NCI-H1105 (cell line): Measurements from ENCODE around the gene INPP4B.
"Not testable (repeated sequence)": the region's sequence is repeated elsewhere in the genome, so short reads cannot be mapped to it uniquely, and the experiment has no call there.

Source experiments
- DNase-seq: peaks from one replicate; lab custom pipeline; 2025; lab: John Stamatoyannopoulos, UW

INPP4B gene

GRCh38 chr4:142824368-142824767 is 21.7 kb downstream of the INPP4B start:
- no peak for DNase-seq

- no peak for DNase-seq
These were observed 22.3 kb downstream of the INPP4B start for GRCh38 chr4:142823796-142824195.

GRCh38 chr4:142818476-142818875 is 27.6 kb downstream of the INPP4B start:
- DNase-seq: no peak

GRCh38 chr4:142818031-142818430 is 28.1 kb downstream of the INPP4B start:
- DNase-seq: no peak

- DNase-seq: no peak
These were observed 28.7 kb downstream of the INPP4B start for GRCh38 chr4:142817442-142817841.

GRCh38 chr4:142815834-142816233 is 30.3 kb downstream of the INPP4B start:
- DNase-seq: no peak

- no peak for DNase-seq
These were observed 32.7 kb downstream of the INPP4B start for GRCh38 chr4:142813388-142813787.

GRCh38 chr4:142812091-142812490 is 34.0 kb downstream of the INPP4B start:
- no peak for DNase-seq

GRCh38 chr4:142811034-142811433 is 35.1 kb downstream of the INPP4B start:
- DNase-seq: no peak

- no peak for DNase-seq
These were observed 36.5 kb downstream of the INPP4B start for GRCh38 chr4:142809559-142809958.

- not testable (repeated sequence) for DNase-seq
These were observed 42.2 kb downstream of the INPP4B start for GRCh38 chr4:142803879-142804278.

GRCh38 chr4:142801966-142802365 is 44.1 kb downstream of the INPP4B start:
- no peak for DNase-seq

GRCh38 chr4:142781114-142781513 is 65.0 kb downstream of the INPP4B start:
- no peak for DNase-seq

GRCh38 chr4:142778900-142779299 is 67.2 kb downstream of the INPP4B start:
- no peak for DNase-seq

- DNase-seq: no peak
These were observed 67.7 kb downstream of the INPP4B start for GRCh38 chr4:142778430-142778829.

- no peak for DNase-seq
These were observed 68.9 kb downstream of the INPP4B start for GRCh38 chr4:142777045-142777743.

- no peak for DNase-seq
These were observed 70.1 kb downstream of the INPP4B start for GRCh38 chr4:142776026-142776425.

GRCh38 chr4:142773505-142773904 is 72.6 kb downstream of the INPP4B start:
- DNase-seq: no peak

- no peak for DNase-seq
These were observed 83.8 kb downstream of the INPP4B start for GRCh38 chr4:142762280-142762679.

GRCh38 chr4:142752202-142752786 is 93.8 kb downstream of the INPP4B start:
- DNase-seq: no peak

GRCh38 chr4:142743121-142743825 is 102.8 kb downstream of the INPP4B start:
- DNase-seq: no peak

GRCh38 chr4:142741995-142742394 is 104.1 kb downstream of the INPP4B start:
- no peak for DNase-seq

- DNase-seq: no peak
These were observed 117.9 kb downstream of the INPP4B start for GRCh38 chr4:142728233-142728632.
